Measurements from ENCODE around the gene UCN. TPM values are rescaled to one million over a fixed set of nuclear protein-coding genes. Genes with fewer than 3 reads are reported as not detected.

Gene UCN
- total RNA-seq, 1 donor from 2014 or later = 4.1 TPM

GRCh38 chr2:27306573-27307286 lies 1.5 kb downstream of the UCN start:
- H3K27me3 Mint-ChIP-seq (ENCODE audit: unreplicated experiment) = peaks cover 6% of the 10 kb centered on the region
- no peak overlapping the region for H3K4me3 Mint-ChIP-seq (ENCODE audit: unreplicated experiment)
- TF ChIP-seq CTCF (IDR thresholded peaks at IDR 0.05) = no peak
- no peak overlapping the region for H3K27ac Mint-ChIP-seq (ENCODE audit: unreplicated experiment)
- peaks cover 11% of the 10 kb centered on the region for H3K36me3 Mint-ChIP-seq (ENCODE audit: unreplicated experiment)
- H3K4me1 Mint-ChIP-seq (ENCODE audit: unreplicated experiment) = no peaks in the 10 kb centered on the region
- no peak for DNase-seq (ENCODE audit: extremely low spot score, unreplicated experiment)
- no peaks in the 10 kb centered on the region for H3K9me3 Mint-ChIP-seq (ENCODE audit: unreplicated experiment)

- DNase-seq (ENCODE audit: extremely low spot score, unreplicated experiment) = no peak
- Mint-ChIP-seq H3K27me3 (ENCODE audit: unreplicated experiment) (peaks cover 6% of the 10 kb centered on the region), H3K36me3 (ENCODE audit: unreplicated experiment) (peaks cover 9% of the 10 kb centered on the region), H3K9me3 (ENCODE audit: unreplicated experiment) (no peaks in the 10 kb centered on the region), H3K4me1 (ENCODE audit: unreplicated experiment) (no peaks in the 10 kb centered on the region), H3K4me3 (ENCODE audit: unreplicated experiment) (no peak overlapping the region), H3K27ac (ENCODE audit: unreplicated experiment) (no peak overlapping the region)
- no peak for TF ChIP-seq CTCF (IDR thresholded peaks at IDR 0.05)
These were observed 2.1 kb downstream of the UCN start for GRCh38 chr2:27306136-27306535.

- no peak for TF ChIP-seq CTCF (IDR thresholded peaks at IDR 0.05)
- Mint-ChIP-seq H3K27ac (ENCODE audit: unreplicated experiment) (no peak overlapping the region), H3K9me3 (ENCODE audit: unreplicated experiment) (no peaks in the 10 kb centered on the region), H3K4me3 (ENCODE audit: unreplicated experiment) (no peak overlapping the region), H3K4me1 (ENCODE audit: unreplicated experiment) (no peaks in the 10 kb centered on the region), H3K36me3 (ENCODE audit: unreplicated experiment) (peaks cover 6% of the 10 kb centered on the region), H3K27me3 (ENCODE audit: unreplicated experiment) (peaks cover 6% of the 10 kb centered on the region)
- DNase-seq (ENCODE audit: extremely low spot score, unreplicated experiment) = no peak
These were observed 2.7 kb downstream of the UCN start for GRCh38 chr2:27305516-27305915.

- Mint-ChIP-seq H3K4me3 (ENCODE audit: unreplicated experiment) (no peak overlapping the region), H3K27me3 (ENCODE audit: unreplicated experiment) (peaks cover 6% of the 10 kb centered on the region), H3K36me3 (ENCODE audit: unreplicated experiment) (peaks cover 3% of the 10 kb centered on the region), H3K9me3 (ENCODE audit: unreplicated experiment) (no peaks in the 10 kb centered on the region), H3K27ac (ENCODE audit: unreplicated experiment) (no peak overlapping the region), H3K4me1 (ENCODE audit: unreplicated experiment) (no peaks in the 10 kb centered on the region)
- TF ChIP-seq CTCF (IDR thresholded peaks at IDR 0.05) = no peak
- no peak for DNase-seq (ENCODE audit: extremely low spot score, unreplicated experiment)
These were observed 3.6 kb downstream of the UCN start for GRCh38 chr2:27304488-27305240.

Data from osteocyte (in vitro differentiated cells).